Measurements from ENCODE around the gene PACSIN1.

PACSIN1 gene

GRCh38 chr6:34515473-34516387 lies 49.9 kb downstream of the PACSIN1 start:
- DNase-seq = no peak

DNA sequence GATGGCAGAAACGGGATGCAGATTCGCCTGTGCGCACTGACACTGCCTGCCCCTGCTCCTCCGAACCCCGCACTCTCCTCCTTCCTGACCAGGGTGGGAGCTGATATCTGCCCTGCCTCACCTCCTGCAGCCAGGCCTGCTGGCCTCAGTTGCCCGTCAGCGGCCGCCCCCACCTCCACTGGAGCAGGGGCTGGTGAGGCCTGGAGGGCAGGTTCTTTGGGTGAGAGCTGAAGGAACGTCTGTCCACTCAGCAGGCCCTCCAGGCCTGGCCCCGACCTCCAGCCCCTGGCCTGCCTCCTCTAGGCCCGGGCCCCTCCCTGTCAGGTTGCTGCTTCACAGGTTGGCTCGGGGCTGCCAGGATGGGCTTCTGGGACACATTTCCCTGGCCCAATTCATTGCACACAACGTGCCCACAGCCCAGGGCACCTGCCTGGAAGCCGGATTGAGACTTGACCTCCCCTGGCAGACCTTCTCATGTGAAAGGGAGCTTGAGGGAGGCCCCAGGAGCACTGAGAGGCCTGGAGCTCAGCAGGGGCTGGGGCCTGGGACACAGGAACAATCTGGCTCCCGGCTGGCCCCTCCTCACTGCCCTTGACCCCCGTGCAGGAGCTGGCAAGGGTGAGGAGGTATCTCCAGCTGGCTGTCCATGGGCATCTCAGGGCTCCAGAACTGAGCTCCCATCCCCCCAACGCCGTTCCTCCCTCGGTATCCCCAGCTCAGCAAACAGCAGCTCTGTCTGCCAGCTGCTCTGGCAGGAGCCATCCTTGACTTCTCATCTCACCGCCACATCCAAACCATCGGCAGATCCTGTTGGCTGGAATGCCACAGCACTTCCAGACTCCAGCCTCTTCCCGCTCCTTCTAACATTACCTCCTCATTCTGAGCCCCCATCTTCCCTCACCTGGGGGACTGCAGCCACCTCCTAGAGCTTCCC lies 50.8 kb downstream of the PACSIN1 start:
- DNase-seq = no peak

GRCh38 chr6:34517461-34517881 lies 51.6 kb downstream of the PACSIN1 start:
- peak; percentile 44 for DNase-seq

DNA sequence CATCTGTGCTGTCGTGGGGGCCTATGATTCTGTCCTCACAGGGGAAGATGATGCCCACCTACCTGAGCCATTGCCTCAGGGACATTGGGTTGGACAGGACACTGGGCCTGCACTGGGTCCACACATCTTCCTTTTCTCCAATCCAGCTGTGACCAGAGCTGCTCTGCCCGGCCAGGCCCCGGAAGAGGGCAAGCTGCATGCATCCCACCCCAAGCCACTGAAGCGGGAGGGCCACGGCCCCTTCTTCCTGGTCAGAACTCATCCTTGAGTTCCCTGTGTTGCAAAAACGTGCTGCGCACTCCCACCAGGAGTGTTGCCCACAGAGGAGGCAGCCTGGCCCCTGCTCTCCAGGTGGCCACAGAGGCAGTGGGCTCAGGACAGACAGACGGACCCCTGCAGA lies 52.1 kb downstream of the PACSIN1 start:
- no peak for DNase-seq

- no peak for DNase-seq
Measured at GRCh38 chr6:34518669-34519365, 52.9 kb downstream of the PACSIN1 start.

GRCh38 chr6:34519971-34520644 lies 54.2 kb downstream of the PACSIN1 start:
- DNase-seq = no peak

DNA sequence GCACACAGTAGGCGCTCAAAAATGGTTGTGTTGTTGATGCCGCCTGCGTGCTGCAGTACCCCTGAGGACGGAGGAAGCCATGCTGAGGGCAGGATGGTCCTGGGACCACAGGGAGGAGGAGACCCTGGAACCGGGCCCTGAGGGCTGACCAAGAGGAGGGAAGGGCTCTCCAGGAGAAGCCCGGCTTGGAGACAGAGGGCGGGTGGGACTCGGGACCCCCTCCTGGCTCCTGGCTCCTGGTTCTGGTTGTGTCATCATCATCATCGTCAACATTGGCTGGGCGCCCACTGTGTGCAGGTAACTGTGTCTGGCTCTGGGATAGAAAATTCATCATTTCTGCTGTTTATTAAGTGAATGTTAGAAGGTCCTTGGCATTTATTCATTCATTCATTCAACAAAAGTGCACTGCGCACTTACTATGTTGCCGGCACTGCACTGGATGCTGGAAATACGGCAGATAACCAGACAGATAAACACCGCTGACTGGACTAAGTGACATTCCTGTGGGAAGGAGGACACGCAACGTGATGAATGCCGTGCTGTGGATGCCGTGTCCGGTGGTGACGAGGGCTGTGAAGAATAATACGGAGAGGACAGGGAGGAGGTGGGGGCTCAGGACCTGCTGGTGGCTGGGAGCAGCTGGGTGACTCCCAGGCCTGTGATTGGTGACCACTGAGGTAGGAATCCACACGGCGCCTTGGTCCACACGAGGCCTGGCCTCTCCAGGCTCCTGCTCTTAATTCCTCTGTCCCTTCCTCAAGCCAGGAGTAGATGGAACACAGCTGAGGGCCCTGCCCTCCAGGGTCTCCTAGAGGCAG lies 55.0 kb downstream of the PACSIN1 start:
- no peak for DNase-seq

- peak; percentile 44 for DNase-seq
Measured at GRCh38 chr6:34521463-34522285, 55.8 kb downstream of the PACSIN1 start.

- DNase-seq = no peak
Measured at GRCh38 chr6:34522761-34523160, 56.9 kb downstream of the PACSIN1 start.

- no peak for DNase-seq
Measured at GRCh38 chr6:34523441-34524206, 57.7 kb downstream of the PACSIN1 start.

- DNase-seq = no peak
Measured at GRCh38 chr6:34524499-34524898, 58.6 kb downstream of the PACSIN1 start.

DNA sequence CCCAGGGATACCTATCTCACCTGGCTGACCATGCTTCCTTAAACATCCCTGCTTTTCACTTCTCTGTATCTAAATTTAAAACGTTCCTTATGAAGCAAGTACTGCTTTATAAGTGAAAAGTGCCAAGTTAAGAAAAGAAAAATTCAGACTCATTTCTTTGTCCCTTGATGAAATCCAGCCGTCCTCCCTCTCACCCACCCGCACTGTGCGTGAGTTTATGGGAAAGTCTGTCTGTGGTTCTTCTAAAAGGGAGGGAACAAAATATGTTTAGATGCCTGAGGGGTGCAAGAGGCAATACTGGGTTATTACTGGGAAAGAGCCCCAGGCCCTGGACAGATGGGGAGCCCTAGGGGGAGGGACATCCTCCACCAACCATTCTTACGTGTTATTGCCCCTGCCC lies 59.1 kb downstream of the PACSIN1 start:
- DNase-seq = no peak

DNA sequence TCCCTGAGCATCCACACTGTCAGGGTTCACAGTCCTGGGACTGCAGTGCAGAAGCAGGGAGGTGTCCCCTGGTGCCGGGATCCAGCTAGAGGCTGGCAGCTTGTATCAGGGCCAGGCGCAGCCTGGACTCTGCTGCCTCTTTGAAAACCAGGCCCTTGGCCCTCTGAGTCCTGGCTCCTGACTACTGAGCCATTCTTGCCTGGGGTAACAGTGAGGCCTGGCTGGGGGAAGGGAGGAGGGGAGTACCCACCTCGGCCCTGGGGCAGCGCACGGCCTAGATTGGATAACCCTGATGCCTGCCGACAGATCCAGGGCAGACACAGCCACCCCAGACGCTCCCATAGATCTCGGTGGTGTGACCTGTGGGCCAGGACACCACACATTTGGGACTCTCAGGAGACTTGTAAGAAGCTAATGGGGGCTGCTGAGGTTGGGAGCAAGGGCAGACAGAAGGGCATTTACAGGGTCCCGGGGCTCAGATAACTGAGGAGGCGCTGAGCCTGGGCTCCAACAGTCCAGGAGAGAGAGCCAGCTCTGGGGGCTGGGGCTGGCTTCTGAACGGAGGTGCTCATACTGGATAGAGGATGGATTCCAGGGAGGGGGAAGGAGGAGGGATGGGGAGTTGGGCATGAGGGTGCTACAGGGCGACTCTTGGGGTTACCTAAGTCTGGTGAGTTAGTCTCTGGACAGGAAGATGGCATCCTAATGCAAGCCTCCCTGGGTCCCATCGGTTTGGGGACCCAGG lies 59.7 kb downstream of the PACSIN1 start:
- DNase-seq = no peak

DNA sequence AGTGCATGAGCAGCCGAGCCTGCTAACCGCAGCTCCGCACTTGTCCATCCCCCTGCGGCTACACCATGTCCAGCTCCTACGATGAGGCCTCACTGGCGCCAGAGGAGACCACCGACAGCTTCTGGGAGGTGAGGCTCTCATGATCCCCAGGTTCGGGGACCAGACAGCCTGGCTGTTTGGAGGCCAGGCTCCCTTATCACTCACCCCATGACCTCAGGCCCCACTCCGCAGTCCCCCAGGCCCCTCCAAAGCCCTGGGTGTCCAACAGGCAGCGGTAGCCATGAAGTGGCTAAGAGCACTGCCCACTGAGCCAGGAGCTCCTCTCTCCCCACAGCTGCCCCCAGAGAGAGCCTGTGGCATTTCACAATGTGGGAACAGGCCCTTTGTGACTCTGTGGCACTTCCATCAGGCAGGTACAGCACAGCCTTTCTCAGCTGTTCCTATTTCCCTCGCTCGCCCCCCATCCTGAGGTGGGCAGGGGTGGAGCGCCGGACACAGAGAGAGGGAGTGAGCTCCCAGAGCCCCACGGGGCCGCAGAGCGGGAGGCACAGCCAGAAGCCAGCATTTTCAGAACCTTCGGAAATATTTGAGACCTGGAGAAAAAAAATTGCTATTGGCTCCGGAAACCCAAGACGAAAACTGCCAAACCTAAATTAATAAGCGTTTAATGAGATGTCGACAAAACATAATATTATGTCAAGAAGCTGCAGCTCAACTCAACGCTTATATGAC lies 60.5 kb downstream of the PACSIN1 start:
- no peak for DNase-seq

- DNase-seq = peak; percentile 97
Measured at GRCh38 chr6:34526992-34527728, 61.3 kb downstream of the PACSIN1 start.

GRCh38 chr6:34527751-34528670 lies 62.1 kb downstream of the PACSIN1 start:
- no peak for DNase-seq
